Measurements from ENCODE around the gene PLXNA2.

DNA sequence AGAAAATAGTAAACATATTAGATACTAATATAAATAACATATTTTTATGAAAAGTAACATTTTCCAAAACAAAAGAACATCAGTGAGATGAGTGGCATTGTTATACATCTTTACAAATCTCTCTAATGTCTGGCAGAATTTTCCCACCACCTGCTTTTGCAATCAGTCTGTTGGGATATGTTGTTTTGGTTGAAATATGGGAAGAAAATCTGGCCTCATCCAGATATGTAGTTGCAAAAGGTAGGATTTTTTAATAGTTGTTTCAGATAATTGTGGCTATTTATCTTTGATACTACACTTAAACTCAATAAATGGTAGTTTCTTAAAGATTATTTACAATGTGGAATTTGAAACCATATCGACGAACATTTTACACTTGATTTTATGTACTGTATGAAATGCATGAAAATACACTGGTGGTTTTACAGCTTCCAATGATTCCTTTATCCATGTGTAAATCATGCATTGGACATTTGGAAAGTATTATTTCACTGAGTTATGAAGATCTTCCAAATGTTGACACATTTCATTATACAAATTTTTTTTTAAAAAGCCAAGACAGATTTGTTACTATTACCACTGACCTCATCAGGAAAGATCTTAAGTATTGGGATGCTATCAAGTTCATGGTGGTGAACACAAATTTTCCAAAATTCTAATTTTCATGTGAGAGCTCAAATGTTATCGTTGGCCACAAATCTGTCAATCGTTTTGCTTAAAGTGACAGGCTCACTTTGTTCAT, 259.2 kb downstream of the PLXNA2 start:
- no peak for TF ChIP-seq POLR2AphosphoS5 (IDR thresholded peaks at IDR 0.05; ENCODE audit: low read depth, low read length)
- no peak for TF ChIP-seq POLR2A (IDR thresholded peaks at IDR 0.05; ENCODE audit: low read depth, low read length)

All from GM12892 (cell line).